Duodenal mucosa (tissue), 2 donors: ENCODE data around the gene ANHX.
"Not testable (repeated sequence)": the region's sequence is repeated elsewhere in the genome, so short reads cannot be mapped to it uniquely, and the experiment has no call there.

Source experiments
- H3K27ac ChIP-seq: one replicate; pipeline ENCODE4 v1.7.0; 2013; ENCODE audit warnings: low read depth, low read length
- H3K27me3 ChIP-seq, 2 donors: one replicate each; pipeline ENCODE4 v1.7.0; 2013; ENCODE audit warnings: low read length in 2 of 2, control low read depth in 1 of 2; ENCODE audit not compliant: insufficient read depth in 2 of 2, control insufficient read depth in 1 of 2
- H3K36me3 ChIP-seq, 2 donors: one replicate each; pipeline ENCODE4 v1.7.0; 2013; ENCODE audit warnings: low read length in 2 of 2, control low read depth in 1 of 2; ENCODE audit not compliant: insufficient read depth in 2 of 2, control insufficient read depth in 1 of 2
- H3K4me1 ChIP-seq, 2 donors: one replicate each; pipeline ENCODE4 v1.7.0; 2013; ENCODE audit warnings: low read length in 2 of 2, control low read depth in 1 of 2; ENCODE audit not compliant: insufficient read depth in 2 of 2, control insufficient read depth in 1 of 2
- H3K4me3 ChIP-seq, 2 donors: one replicate each; pipeline ENCODE4 v1.7.0; 2013; ENCODE audit warnings: low read length in 2 of 2, low read depth in 1 of 2
- H3K9ac ChIP-seq, 2 donors: one replicate each; pipeline ENCODE4 v1.7.0; 2013; ENCODE audit warnings: low read length in 2 of 2, low read depth in 1 of 2
- H3K9me3 ChIP-seq, 2 donors: one replicate each; pipeline ENCODE4 v1.7.0; 2013; ENCODE audit warnings: low read length in 2 of 2, control low read depth in 1 of 2; ENCODE audit not compliant: control insufficient read depth in 1 of 2

ANHX gene

DNA sequence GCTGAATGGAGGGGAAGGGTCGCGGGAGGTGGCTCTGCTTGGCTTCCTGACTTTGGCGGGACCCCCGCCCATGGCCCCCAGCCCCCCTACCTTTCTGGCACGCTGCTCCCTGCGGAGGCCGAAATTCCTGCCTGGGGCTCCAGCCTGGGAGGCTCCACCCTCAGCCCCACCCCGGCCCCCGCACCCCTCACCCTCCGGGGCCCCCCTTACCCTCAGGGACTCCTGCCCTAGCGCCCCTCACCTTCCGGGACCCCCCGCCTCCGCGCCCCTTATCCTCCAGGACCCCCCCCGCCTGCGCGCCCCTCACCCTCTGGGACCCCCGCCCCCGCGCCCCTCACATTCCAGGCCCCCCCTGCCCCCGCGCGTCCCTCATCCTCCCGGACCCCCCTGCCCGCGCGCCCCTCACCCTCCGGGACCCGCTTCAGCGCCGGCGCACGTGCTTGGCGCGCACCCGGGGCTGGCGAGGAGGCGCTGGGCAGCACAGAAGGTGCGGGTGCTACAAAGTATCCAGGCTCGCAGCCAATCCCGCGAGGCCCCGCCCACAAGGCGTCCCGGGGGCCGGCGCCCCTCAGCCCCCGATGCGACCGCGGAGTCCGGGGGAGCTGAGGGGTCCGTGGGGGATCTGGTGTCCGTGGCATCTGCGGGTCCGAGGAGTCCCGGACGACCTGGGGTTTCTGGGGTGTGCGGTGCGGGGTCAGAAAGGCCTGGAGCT, at the start of gene ANHX:
TSS of gene ANHX (minus strand) at position 477 of the 712 bp plus-strand sequence. CDS start 1,521 bp downstream, outside the sequence.
- Histone ChIP-seq H3K4me3 (no peak within 1 kb of the TSS), H3K27ac (no peak within 1 kb of the TSS), H3K9me3 (peaks cover 31% of the 10 kb centered on the region in 2 donors)

DNA sequence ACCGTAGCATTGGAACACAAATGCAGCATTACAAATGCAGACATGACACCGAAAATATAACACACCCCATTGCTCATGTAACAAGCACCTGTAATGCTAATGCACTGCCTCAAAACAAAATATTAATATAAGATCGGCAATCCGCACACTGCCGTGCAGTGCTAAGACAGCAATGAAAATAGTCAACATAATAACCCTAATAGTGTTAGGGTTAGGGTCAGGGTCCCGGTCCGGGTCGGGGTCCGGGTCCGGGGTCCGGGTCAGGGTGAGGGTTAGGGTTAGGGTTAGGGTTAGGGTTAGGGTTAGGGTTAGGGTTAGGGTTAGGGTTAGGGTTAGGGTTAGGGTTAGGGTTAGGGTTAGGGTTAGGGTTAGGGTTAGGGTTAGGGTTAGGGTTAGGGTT, 29.0 kb upstream of the ANHX start:
- H3K9me3 ChIP-seq, H3K9ac ChIP-seq, H3K27ac ChIP-seq, H3K4me1 ChIP-seq, H3K4me3 ChIP-seq, H3K27me3 ChIP-seq, H3K36me3 ChIP-seq: not testable (repeated sequence)

More for the DNA sequence above, at the start of gene ANHX:
- H3K36me3 ChIP-seq, result no peaks in the 10 kb centered on the region
- H3K9ac ChIP-seq, result no peak within 1 kb of the TSS
- H3K4me1 ChIP-seq, result no peaks in the 10 kb centered on the region
- H3K27me3 ChIP-seq, result no peaks in the 10 kb centered on the region

DNA sequence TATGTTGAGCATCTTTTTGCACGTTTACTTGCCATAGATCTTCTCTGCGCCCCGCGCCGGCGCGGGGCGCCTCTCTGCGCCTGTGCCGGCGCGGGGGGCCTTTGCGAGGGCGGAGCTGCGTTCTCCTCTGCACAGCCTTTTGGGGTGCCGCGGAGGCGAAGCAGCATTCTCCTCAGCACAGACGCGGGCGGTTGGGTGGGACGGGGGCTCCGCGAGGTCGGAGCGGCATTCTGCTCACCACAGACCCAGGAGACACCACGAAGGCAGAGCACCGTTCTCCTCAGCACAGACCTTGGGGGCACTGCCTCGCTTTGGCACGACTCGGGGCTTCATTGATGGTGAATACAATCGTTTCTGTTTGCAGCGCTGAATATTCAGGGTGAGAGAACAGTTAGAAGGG, 28.5 kb upstream of the ANHX start:
- Histone ChIP-seq H3K27ac (no peak overlapping the region), H3K27me3 (no peaks in the 10 kb centered on the region), H3K36me3 (no peaks in the 10 kb centered on the region), H3K4me3 (no peak overlapping the region), H3K4me1 (no peaks in the 10 kb centered on the region), H3K9me3 (peaks cover 0 to 6% of the 10 kb centered on the region in 2 donors), H3K9ac (no peak overlapping the region)

DNA sequence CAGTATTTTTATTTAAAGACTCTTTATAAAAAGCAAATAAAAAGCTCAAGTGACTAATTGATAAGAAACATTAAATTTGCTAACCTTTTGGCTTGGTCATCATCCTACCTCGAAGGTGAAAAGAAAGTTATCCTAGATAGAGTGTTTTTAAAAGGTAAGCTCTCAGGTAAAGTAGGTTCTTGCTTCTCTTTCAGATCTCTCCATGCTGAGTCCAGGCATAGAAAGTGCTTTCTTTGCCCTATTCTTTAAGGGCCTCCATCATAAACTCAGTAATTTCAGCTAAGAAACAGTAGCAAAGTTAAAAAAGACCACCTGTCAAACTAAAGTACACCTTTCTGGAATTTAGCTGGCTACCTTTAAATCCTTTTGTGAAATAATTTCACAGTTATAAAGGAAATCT, 20.6 kb upstream of the ANHX start:
- H3K27me3 ChIP-seq, result no peaks in the 10 kb centered on the region
- no peak overlapping the region for H3K4me3 ChIP-seq
- no peak overlapping the region for H3K9ac ChIP-seq
- H3K9me3 ChIP-seq, result peaks cover 0 to 10% of the 10 kb centered on the region in 2 donors
- H3K36me3 ChIP-seq, result no peaks in the 10 kb centered on the region
- H3K27ac ChIP-seq, result no peak overlapping the region
- H3K4me1 ChIP-seq, result no peaks in the 10 kb centered on the region

DNA sequence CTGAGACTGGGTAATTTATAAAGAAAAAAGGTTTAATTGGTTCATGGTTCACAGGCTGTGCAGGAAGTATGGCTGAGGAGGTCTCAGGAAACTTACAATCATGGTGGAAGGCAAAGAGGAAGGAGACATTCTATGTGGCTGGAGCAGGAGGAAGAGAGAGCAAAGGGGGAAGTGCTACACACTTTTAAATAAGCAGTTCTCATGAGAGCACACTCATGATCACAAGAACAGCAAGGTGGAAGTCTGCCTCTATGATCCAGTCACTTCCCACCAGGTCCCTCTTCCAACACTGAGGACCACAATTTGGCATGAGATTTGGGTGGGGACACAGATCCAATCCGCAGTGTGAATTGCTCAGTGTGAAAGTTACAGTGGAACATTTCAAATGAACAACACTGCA, 20.2 kb upstream of the ANHX start:
- not testable (repeated sequence) for H3K27ac ChIP-seq, H3K36me3 ChIP-seq, H3K4me1 ChIP-seq, H3K4me3 ChIP-seq, H3K9ac ChIP-seq, H3K27me3 ChIP-seq
- peaks cover 0 to 10% of the 10 kb centered on the region in 2 donors for H3K9me3 ChIP-seq

DNA sequence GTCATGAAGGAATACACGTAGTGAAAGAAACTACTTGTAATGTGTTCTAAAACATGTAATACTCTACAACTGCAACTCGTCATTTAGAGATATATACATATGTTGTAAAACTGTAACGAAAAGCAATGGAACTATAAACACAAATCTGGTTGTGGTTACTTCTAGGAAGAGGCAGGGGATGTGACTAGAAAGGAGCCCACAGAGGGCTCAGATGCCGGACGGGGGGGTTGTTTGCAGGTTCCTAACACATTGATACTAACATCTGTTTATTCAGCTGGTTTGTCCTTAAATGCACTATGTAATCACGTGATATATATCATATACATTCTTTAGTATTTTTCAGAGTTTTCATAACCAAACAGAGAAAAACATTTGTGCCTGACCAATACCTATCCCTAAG, 16.1 kb upstream of the ANHX start:
- H3K27me3 ChIP-seq, result no peaks in the 10 kb centered on the region
- no peak overlapping the region for H3K4me3 ChIP-seq
- no peaks in the 10 kb centered on the region for H3K4me1 ChIP-seq
- H3K36me3 ChIP-seq, result no peaks in the 10 kb centered on the region
- H3K27ac ChIP-seq, result no peak overlapping the region
- peaks cover 0 to 5% of the 10 kb centered on the region in 2 donors for H3K9me3 ChIP-seq
- H3K9ac ChIP-seq, result no peak overlapping the region

DNA sequence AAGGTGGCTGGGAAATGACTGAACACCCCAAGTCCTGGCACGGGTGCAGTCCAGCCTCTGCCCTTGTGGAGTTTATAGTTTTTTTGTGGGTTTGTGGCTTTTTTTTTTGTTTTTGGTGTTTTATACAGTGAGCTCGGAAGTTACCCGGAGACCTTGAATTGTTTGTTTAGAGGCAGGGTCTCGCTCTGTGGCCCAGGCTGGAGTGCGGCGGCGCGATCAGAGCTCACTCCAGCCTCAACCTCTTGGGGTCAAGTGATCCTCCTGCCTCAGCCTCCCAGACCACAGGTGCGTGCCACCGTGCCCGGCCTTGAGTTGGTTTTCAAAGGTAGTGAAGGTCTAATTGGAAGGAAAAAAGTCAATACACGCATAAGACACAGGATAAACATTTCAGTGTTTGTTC, 879 bp upstream of the ANHX start:
- H3K27me3 ChIP-seq, result no peaks in the 10 kb centered on the region
- no peak overlapping the region for H3K27ac ChIP-seq
- no peaks in the 10 kb centered on the region for H3K36me3 ChIP-seq
- no peak overlapping the region for H3K9ac ChIP-seq
- peaks cover 26 to 27% of the 10 kb centered on the region in 2 donors for H3K9me3 ChIP-seq
- no peaks in the 10 kb centered on the region for H3K4me1 ChIP-seq
- H3K4me3 ChIP-seq, result no peak overlapping the region

DNA sequence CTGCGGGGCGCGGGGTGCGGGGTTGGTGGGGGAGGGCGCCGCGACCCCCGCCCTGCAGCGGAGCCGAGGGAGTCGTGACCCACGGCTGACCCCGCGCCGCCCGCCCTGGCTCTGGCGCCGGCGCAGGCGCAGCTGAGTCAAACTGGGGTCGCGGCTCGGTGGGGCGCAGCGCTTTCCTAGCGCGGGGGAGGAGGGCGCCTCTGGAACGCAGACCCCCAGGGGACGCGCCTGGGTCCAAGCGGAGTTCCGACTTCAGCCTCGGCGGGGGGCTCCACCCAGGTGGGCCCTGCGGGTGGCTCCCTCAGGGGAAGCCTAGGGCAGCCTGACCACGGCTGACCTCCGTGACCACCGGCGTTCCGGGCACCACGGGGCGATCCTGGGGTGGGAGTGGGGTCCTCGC, 467 bp upstream of the ANHX start:
- H3K9me3 ChIP-seq, result peaks cover 28 to 29% of the 10 kb centered on the region in 2 donors
- H3K27ac ChIP-seq, result no peak overlapping the region
- no peak overlapping the region for H3K4me3 ChIP-seq
- no peaks in the 10 kb centered on the region for H3K27me3 ChIP-seq
- H3K9ac ChIP-seq, result no peak overlapping the region
- no peaks in the 10 kb centered on the region for H3K36me3 ChIP-seq
- no peaks in the 10 kb centered on the region for H3K4me1 ChIP-seq

DNA sequence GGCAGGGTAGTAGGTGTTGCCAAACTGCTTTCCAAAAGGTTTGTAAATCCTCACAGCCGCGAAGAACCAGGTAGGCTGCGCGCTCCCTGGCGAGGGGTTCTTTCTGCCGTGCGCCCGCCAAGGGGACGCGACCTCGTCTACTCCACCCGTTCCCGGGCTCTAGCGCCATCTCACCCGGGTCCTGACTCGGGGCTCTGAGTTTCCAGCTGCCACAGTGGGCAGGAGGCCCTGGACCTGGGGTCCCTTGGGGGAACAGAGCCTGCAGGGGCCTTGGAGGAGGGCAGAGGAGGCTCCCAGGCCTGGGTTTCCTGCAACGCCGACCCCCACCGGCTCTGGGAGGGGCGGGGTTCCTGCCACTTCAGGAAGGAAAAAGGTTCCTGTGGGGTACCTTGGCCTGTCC, 706 bp downstream of the ANHX start:
- H3K36me3 ChIP-seq, result no peaks in the 10 kb centered on the region
- H3K4me1 ChIP-seq, result no peaks in the 10 kb centered on the region
- peaks cover 29 to 30% of the 10 kb centered on the region in 2 donors for H3K9me3 ChIP-seq
- H3K4me3 ChIP-seq, result no peak overlapping the region
- no peak overlapping the region for H3K27ac ChIP-seq
- H3K27me3 ChIP-seq, result no peaks in the 10 kb centered on the region
- H3K9ac ChIP-seq, result no peak overlapping the region

DNA sequence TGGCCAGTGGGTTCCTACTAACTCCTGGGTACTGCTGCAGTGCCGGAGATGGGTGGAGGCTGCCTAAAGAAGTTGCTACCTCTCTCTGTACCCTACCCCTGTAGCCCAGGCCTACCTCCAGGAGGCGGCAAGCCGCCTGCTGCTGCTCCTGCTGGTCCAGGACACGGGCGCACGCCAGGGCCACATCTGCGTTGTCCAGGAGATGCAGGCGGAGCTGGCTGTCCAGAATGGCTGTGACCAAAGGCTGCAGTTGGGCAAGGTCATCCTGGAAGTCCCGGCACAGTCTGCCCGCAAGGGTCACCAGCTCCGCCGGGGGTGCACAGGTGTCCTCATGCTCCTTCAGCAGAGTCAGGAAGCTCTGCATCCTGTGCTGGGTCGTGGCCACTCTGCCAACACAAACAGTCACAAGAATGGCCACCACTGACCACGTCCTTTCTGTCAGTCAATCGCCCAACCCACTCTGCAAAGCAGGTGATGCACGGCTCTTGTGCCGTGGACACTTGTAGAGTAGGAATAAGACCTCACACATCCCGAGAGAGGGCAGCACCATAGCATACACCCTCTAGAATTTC, 1.6 kb downstream of the ANHX start:
- peaks cover 26% of the 10 kb centered on the region in 2 donors for H3K9me3 ChIP-seq
- H3K4me3 ChIP-seq, result no peak overlapping the region
- no peaks in the 10 kb centered on the region for H3K27me3 ChIP-seq
- H3K36me3 ChIP-seq, result no peaks in the 10 kb centered on the region
- no peaks in the 10 kb centered on the region for H3K4me1 ChIP-seq
- H3K27ac ChIP-seq, result no peak overlapping the region
- H3K9ac ChIP-seq, result no peak overlapping the region
